Fibroblast of pulmonary artery (primary cell): ENCODE data around the gene FLYWCH2.

Experiments used
- DNase-seq: peaks from one replicate; pipeline ENCODE4 v3.0.0-alpha.2; 2010; ENCODE audit warnings: low read depth
- H3K4me3 ChIP-seq: replicated peaks from 2 replicates; pipeline ENCODE4 v1.5.1; 2011; ENCODE audit warnings: low read depth, mild to moderate bottlenecking, control low read depth, low read length, moderate library complexity
- CTCF ChIP-seq: IDR thresholded peaks from 2 replicates; pipeline ENCODE4 v1.5.1; 2011; ENCODE audit warnings: mild to moderate bottlenecking, control low read depth, low read length, inconsistent platforms; ENCODE audit errors: missing control alignments

The FLYWCH2 gene

DNA sequence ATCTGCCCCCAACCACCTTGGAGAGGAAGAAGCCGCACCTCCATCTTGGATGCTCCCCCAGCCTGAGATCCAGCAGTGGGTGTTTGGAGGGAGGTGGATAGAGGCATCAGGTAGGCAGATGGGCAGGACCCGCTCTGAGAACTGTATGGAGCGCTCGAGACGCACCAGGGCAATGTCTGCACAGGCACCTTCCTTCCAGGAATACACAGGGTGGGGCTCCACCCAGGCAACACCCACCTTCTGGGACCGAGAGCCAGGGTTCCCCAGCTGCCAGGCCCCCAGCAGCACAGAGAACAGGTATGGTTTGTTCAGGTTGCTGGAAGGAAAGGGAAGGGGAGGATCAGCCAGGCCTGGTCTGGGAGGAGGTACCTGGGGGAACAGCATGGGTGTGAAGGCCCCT is 27.5 kb upstream of the FLYWCH2 start:
- no peak for DNase-seq
- no peak for TF ChIP-seq CTCF
- no peak overlapping the region for H3K4me3 ChIP-seq

GRCh38 chr16:2856061-2856670 is 26.8 kb upstream of the FLYWCH2 start:
- DNase-seq, result no peak
- no peak overlapping the region for H3K4me3 ChIP-seq
- no peak for TF ChIP-seq CTCF

DNA sequence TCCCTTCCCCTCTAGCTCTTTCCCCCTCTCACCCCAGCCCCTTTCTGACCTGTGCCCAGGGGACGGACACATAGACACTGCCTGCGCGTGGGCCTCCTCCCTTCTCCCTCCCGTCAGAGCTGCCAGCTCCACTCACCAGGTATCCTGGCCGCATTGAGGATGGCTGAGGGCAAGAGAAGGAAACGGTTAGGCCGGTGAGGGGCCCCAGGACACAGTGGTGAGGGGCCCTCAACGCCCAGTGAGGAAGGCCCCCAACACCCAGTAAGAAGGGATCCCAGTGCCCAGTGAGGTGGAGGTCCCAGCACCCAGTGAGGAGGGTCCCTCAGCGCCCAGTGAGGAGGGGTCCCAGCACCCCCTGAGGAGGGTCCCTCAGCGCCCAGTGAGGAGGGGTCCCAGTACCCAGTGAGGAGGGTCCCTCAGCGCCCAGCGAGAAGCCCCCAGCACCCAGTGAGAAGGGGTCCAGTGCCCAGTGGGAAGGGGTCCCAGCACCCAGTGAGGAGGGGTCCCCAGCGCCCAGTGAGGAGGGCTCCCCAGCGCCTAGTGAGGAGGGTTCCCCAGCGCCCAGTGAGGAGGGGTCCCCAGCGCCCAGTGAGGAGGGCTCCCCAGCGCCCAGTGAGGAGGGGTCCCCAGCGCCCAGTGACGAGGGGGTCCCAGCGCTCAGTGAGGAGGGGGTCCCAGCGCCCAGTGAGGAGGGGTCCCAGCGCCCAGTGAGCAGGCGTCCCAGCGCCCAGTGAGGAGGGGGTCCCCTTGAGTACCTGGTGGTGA is 26.1 kb upstream of the FLYWCH2 start:
- TF ChIP-seq CTCF, result no peak
- DNase-seq, result no peak
- H3K4me3 ChIP-seq, result no peak overlapping the region

DNA sequence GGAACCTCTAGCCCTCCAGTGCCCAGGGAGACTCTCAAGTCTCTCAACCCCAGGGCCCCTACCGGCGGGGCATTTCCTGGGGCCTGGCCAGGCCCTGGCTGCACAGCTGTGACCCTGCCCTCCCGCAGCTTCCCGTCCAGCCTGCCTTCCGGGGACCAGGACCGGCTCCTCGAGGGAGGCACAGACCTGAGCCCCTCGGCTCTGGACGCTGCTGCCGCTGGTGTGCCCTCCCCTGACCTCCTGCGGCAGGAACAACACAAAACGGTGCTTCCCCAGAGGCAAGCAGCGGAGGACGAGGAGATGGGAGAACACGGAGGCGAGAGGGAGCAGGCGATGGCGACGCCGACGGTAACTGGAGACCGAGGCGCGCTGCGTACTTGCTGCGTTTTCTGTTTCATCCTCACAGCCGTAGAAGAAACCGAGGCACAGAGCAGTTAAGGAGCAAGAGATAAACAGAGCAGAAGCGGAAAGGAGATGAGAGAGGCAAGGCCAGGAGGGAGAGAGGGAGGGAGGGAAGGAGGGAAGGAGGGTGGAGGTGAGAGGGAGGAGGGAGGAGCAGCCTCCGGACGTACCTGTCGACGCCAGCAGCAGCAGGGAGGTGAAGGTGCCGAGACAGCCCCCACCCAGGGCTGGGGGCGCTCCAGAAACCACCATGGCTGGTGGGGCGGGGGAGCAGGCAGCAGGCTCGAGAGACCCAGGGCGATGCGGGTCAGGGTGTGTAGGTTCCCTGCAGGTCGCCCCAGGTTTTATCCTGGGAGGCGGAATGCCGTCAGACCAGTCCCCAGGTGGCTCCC is 25.4 kb upstream of the FLYWCH2 start, which contains the start of gene PRSS22:
Gene PRSS22, minus strand, starts transcription at position 720 of the 794 bp plus-strand sequence. Its CDS starts 66 bp downstream, at position 654.
- DNase-seq, result no peak
- H3K4me3 ChIP-seq, result no peak within 1 kb of the TSS
- no peak for TF ChIP-seq CTCF

DNA sequence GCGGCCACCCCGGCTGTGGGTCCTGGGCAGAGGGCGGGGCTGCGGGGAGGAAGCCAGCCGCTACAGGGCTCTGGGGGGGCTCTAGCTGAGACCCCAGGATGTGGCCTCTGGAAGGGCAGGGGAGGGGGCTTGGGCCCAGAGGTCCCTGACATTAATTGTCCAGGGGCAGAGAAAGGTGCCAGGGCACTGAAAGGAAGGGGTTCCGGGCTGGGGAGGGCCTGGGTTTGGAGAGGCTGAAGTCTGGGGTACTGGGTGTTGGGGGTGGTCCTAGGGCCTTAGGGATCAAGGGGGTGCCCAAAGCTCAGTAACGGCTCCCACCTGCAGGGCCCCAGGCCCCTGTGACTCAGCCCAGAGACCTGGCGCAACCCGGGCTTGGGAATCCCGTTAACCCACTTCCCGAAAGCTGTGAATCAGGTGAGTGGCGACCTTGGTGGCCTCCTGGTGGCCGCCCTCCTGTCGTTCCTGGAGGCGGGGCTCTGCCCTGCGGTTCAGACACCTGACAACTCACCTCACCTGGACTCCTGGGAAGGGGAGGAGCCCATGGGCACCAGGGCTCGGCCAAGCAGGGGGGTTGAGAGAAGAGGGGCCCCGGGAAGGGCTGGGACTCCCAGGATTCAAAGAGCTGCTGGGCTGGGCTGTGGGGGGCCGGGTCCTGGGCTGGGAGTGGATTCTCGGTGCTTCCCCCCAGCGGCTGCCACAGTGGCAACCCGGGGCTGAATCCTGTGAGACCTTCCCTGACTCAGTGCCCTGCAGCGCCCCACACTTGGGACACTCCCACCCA is 24.6 kb upstream of the FLYWCH2 start:
- H3K4me3 ChIP-seq, result no peak overlapping the region
- no peak for DNase-seq
- no peak for TF ChIP-seq CTCF

GRCh38 chr16:2859686-2860265 is 23.2 kb upstream of the FLYWCH2 start:
- no peak overlapping the region for H3K4me3 ChIP-seq
- no peak for DNase-seq
- no peak for TF ChIP-seq CTCF
